Femur (tissue), 1 donor: ENCODE results near the gene C1QL1.
A peak's percentile ranks its signal among the peaks of the same experiment; 100 is the strongest.
"Not testable (repeated sequence)": the region's sequence is repeated elsewhere in the genome, so short reads cannot be mapped to it uniquely, and the experiment has no call there.

Source experiments
- DNase-seq: peaks from one replicate; pipeline ENCODE4 v3.0.0-alpha.2; 2017

Gene C1QL1

GRCh38 chr17:44959821-44960531 lies 8.1 kb downstream of the C1QL1 start:
- DNase-seq: no peak

- no peak for DNase-seq
These were observed 10.8 kb downstream of the C1QL1 start for GRCh38 chr17:44956998-44957981.

- no peak for DNase-seq
These were observed 12.3 kb downstream of the C1QL1 start for GRCh38 chr17:44955674-44956425.

GRCh38 chr17:44952946-44953475 lies 15.1 kb downstream of the C1QL1 start:
- no peak for DNase-seq

- no peak for DNase-seq
These were observed 19.7 kb downstream of the C1QL1 start for GRCh38 chr17:44948315-44948795.

GRCh38 chr17:44947461-44948314 lies 20.4 kb downstream of the C1QL1 start, which contains the start of gene KIF18B:
TSS of gene KIF18B (minus strand) at chr17:44947773. CDS start at chr17:44936344, 11,429 bp downstream.
- peak; percentile 94 for DNase-seq

GRCh38 chr17:44945652-44946051 lies 22.5 kb downstream of the C1QL1 start:
- not testable (repeated sequence) for DNase-seq

GRCh38 chr17:44942456-44942855 lies 25.6 kb downstream of the C1QL1 start:
- DNase-seq: no peak

GRCh38 chr17:44941712-44942331 lies 26.3 kb downstream of the C1QL1 start:
- no peak for DNase-seq

- no peak for DNase-seq
These were observed 27.3 kb downstream of the C1QL1 start for GRCh38 chr17:44940768-44941167.

GRCh38 chr17:44940317-44940716 lies 27.8 kb downstream of the C1QL1 start:
- no peak for DNase-seq

- DNase-seq: no peak
These were observed 33.0 kb downstream of the C1QL1 start for GRCh38 chr17:44935116-44935515.

GRCh38 chr17:44934745-44935105 lies 33.4 kb downstream of the C1QL1 start:
- DNase-seq: no peak

GRCh38 chr17:44933824-44934744 lies 34.0 kb downstream of the C1QL1 start:
- DNase-seq: no peak

GRCh38 chr17:44932787-44933097 lies 35.4 kb downstream of the C1QL1 start:
- no peak for DNase-seq

- no peak for DNase-seq
These were observed 35.9 kb downstream of the C1QL1 start for GRCh38 chr17:44932096-44932786.

- no peak for DNase-seq
These were observed 36.7 kb downstream of the C1QL1 start for GRCh38 chr17:44931376-44931775.

GRCh38 chr17:44930667-44931066 lies 37.4 kb downstream of the C1QL1 start:
- DNase-seq: no peak

GRCh38 chr17:44928950-44929720 lies 39.0 kb downstream of the C1QL1 start:
- DNase-seq: no peak
